ENCODE measurements around the gene KAT8. TPM values are rescaled to one million over a fixed set of nuclear protein-coding genes. Genes with fewer than 3 reads are reported as not detected.

KAT8 gene
- total and polyA plus RNA-seq, 9 of the 15 experiments (the other 6 are each of a cell fraction or from before 2014, with no cell fraction given) = 10.0 to 98.5 (median 76.4) TPM

- TF ChIP-seq MTA3 (IDR thresholded peaks at IDR 0.05; ENCODE audit: borderline replicate concordance) (peak; percentile 78; the same call in 1 of the 2 replicates), ZNF347 (CRISPR knock-in tag; IDR thresholded peaks at IDR 0.05; ENCODE audit: low read depth) (no peak), ARID4B (CRISPR knock-in tag; IDR thresholded peaks at IDR 0.05) (0 out of 2 replicates have a peak, but pooled peaks have one; percentile 29), STAT5A (IDR thresholded peaks at IDR 0.05; ENCODE audit: borderline replicate concordance, low read length) (0 out of 2 replicates have a peak, but pooled peaks have one; percentile 31), ZNF76 (CRISPR knock-in tag; IDR thresholded peaks at IDR 0.05; ENCODE audit: borderline replicate concordance) (no peak), DACH1 (IDR thresholded peaks at IDR 0.05; ENCODE audit: partially characterized antibody) (no peak), ZNF589 (CRISPR knock-in tag; IDR thresholded peaks at IDR 0.05; ENCODE audit: low read depth) (peak; percentile 13; the same call in 1 of the 2 replicates), ZNF395 (CRISPR knock-in tag; IDR thresholded peaks at IDR 0.05) (peak; percentile 57), ZFX (CRISPR knock-in tag; IDR thresholded peaks at IDR 0.05) (peak; percentile 68), CUX1 (CRISPR knock-in tag; IDR thresholded peaks at IDR 0.05) (0 out of 2 replicates have a peak, but pooled peaks have one; percentile 21), HINFP (tag; conservative IDR thresholded peaks at IDR 0.05; ENCODE audit: low read depth) (no peak), FUS (optimal IDR thresholded peaks at IDR 0.05; ENCODE audit: low read depth, low read length) (no peak), NUFIP1 (IDR thresholded peaks at IDR 0.05; ENCODE audit: partially characterized antibody) (no peak)
Measured at GRCh38 chr16:31128711-31129567, 11.5 kb downstream of the KAT8 start (continued).
